Aorta (tissue), 5 donors: Measurements from ENCODE around the gene LILRB4. TPM values are rescaled to one million over a fixed set of nuclear protein-coding genes. Genes with fewer than 3 reads are reported as not detected.
"Not testable (repeated sequence)": the region's sequence is repeated elsewhere in the genome, so short reads cannot be mapped to it uniquely, and the experiment has no call there.

Experiments
- ATAC-seq: fragments of 200-7000 bp; cut with Tn5 transposase; one replicate; pipeline ENCODE4 v1.9.1; 2022; ENCODE audit warnings: moderate library complexity; ENCODE audit not compliant: low FRiP score
- DNase-seq, 2 donors: peaks; one replicate each; pipeline ENCODE4 v3.0.0-alpha.2; 2020
- H3K27ac ChIP-seq, 2 donors: one replicate each; pipeline ENCODE4 v1.5.1; 2013; ENCODE audit warnings: low read length in 2 of 2, mild to moderate bottlenecking in 2 of 2, moderate library complexity in 2 of 2, control low read depth in 1 of 2, inconsistent platforms in 1 of 2, low read depth in 1 of 2
- H3K27me3 ChIP-seq, 2 donors: one replicate each; pipeline ENCODE4 v1.6.1; 2013; ENCODE audit warnings: control low read depth in 1 of 2, low read length in 1 of 2, mild to moderate bottlenecking in 1 of 2, moderate library complexity in 1 of 2; ENCODE audit not compliant: insufficient read depth in 2 of 2, control insufficient read depth in 1 of 2
- H3K36me3 ChIP-seq, 2 donors: one replicate each; pipeline ENCODE4 v1.6.1; 2013; ENCODE audit warnings: control low read depth in 1 of 2, low read length in 1 of 2, mild to moderate bottlenecking in 1 of 2; ENCODE audit not compliant: insufficient read depth in 2 of 2, control insufficient read depth in 1 of 2
- H3K4me1 ChIP-seq, 2 donors: one replicate each; pipeline ENCODE4 v1.6.1; 2013; ENCODE audit warnings: low read length in 2 of 2, control low read depth in 1 of 2, mild to moderate bottlenecking in 1 of 2, moderate library complexity in 1 of 2; ENCODE audit not compliant: insufficient read depth in 2 of 2, control insufficient read depth in 1 of 2
- H3K4me3 ChIP-seq, 2 donors: one replicate each; pipeline ENCODE4 v1.5.1; 2013; ENCODE audit warnings: low read length in 2 of 2, control low read depth in 1 of 2, mild to moderate bottlenecking in 1 of 2
- H3K9me3 ChIP-seq: one replicate; pipeline ENCODE4 v1.6.1; 2013; ENCODE audit warnings: mild to moderate bottlenecking, low read length; ENCODE audit not compliant: control insufficient read depth
- WGBS, 2 donors: extraction: QIAGEN DNeasy Blood & Tissue Kit; methylation state at CpG; one replicate each; pipeline ENCODE4 v1.1.7; 2013; 5-methylcytosine and 5-hydroxymethylcytosine counted together
- intact Hi-C, 2 donors: fragments of 100-400 bp; cut with DNase I; formaldehyde crosslinking; loops; one replicate each; pipeline versions ENCODE4 v1.14.2 to v1.15.0; 2022
- long read RNA-seq, 2 donors: library from polyadenylated mRNA; unstranded; transcript quantifications; one replicate each; pipeline ENCODE4 v2.0.0, GENCODE V29; 2020 to 2021
- polyA plus RNA-seq, 2 donors: library from polyadenylated mRNA; stranded (reverse); fragments of 200-250 nt; gene quantifications; one replicate each; pipeline ENCODE4 v1.2.3, GENCODE V29; 2013
- total RNA-seq, 2 donors: library from RNA; stranded (reverse); fragmentation: NEBNext Ultra II Directional; extraction: Animal tissue kit (Norgen Biotek cat#: 25700); gene quantifications; one replicate each; pipeline ENCODE4 v1.2.1, GENCODE V29; 2021
- donor health status: healthy with polysubstance abuse.
- donor health status: Bipolar disorder and iron deficiency.
- donor health status: DM: no; HTN: no; CAD: no.
- donor health status: DM: no; HTN: no; CAD: no.
- donor health status: DM: yes; HTN: yes; CAD: no.

The LILRB4 gene
- total RNA-seq (10 to 100 TPM; 10.1 to 15.1 TPM), polyA plus RNA-seq (10 to 100 TPM in 1 of 2 donors, under 1 TPM in 1; 1.00 to 11.4 TPM)
- long read RNA-seq, donor 1, transcript LILRB4-205 (12 exons, 1,761 nt), result major isoform, 11 of 43 reads
- long read RNA-seq, donor 1, partial matches to known transcripts, result 9 of 43 reads
- long read RNA-seq, donor 1, other reads (novel, unspliced or antisense), result 20 of 43 reads
- long read RNA-seq, donor 2, partial matches to known transcripts, result 7 of 14 reads
- long read RNA-seq, donor 2, other reads (novel, unspliced or antisense), result 6 of 14 reads

DNA sequence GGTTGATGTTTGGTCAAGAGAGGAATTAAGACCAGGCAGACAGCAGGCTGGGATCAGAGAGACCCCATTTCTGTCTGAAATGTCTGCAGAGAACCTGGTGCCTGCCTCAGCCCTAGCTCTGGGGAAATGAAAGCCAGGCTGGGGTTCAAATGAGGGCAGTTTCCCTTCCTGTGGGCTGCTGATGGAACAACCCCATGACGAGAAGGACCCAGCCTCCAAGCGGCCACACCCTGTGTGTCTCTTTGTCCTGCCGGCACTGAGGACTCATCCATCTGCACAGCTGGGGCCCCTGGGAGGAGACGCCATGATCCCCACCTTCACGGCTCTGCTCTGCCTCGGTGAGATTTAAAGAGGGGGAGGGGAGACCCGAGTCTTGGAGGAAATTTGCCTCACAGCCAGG lies at the start of gene LILRB4:
Gene LILRB4 (plus strand): TSS at position 256 of the 400 bp plus-strand sequence. CDS start 49 bp downstream, at position 305.
- H3K9me3 ChIP-seq, result peaks cover under 1% of the 10 kb centered on the region
- WGBS, 2 donors, result 50 to 68% methylated on average over 7 of the region's 7 CpGs
- ATAC-seq, result peak; percentile 36

DNA sequence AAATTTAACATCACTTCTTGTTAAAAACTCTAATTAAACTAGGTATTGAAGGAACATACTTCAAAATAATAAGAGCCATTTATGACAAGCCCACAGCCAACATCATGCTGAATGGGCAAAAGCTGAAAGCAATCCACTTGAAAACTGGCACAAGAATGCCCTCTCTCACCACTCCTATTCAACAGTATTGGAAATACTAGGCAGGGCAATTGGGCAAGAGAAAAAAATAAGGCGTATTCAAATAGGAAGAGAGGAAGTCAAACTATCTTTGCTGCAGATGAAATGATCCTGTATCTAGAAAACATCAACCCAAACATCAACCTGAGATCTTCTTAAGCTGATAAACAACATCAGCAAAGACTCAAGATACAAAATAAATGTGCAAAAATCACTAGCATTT lies 48.1 kb upstream of the LILRB4 start:
- intact Hi-C loops, result no loop called here
- no peaks in the 10 kb centered on the region for H3K9me3 ChIP-seq
- WGBS, 2 donors, result 82 to 85% methylated on average over 1 of the region's 1 CpG
- H3K4me1 ChIP-seq, result no peaks in the 10 kb centered on the region
- ATAC-seq, result no peak
- DNase-seq, result no peak
- H3K4me3 ChIP-seq, result no peak overlapping the region
- no peak overlapping the region for H3K27ac ChIP-seq
- no peaks in the 10 kb centered on the region for H3K36me3 ChIP-seq
- no peaks in the 10 kb centered on the region for H3K27me3 ChIP-seq

More for the DNA sequence above, at the start of gene LILRB4:
- intact Hi-C loops, result no loop called here
- H3K36me3 ChIP-seq, result no peaks in the 10 kb centered on the region
- no peak within 1 kb of the TSS for H3K4me3 ChIP-seq
- H3K27me3 ChIP-seq, result no peaks in the 10 kb centered on the region
- no peaks in the 10 kb centered on the region for H3K4me1 ChIP-seq
- H3K27ac ChIP-seq, result no peak within 1 kb of the TSS
- DNase-seq, result peak in 1 of 2 donors; percentile 81

DNA sequence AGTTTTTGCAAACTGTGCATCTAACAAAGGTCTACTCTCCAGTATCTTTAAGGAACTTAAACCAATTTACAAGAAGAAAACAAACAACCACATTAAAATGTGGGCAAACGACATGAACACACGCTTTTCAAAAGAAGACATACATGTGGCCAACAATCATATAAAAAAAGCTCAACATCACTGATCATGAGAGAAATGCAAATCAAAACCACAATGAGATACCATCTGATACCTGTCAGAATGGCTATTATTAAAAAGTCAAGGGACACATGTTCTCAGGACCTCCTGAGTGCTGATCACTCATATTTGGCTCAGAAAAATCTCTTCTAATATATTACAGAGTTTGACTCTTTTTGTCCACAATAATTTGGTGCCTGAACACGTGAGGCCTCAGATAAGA lies 46.7 kb upstream of the LILRB4 start:
- DNase-seq, result no peak
- no peak for ATAC-seq
- 56 to 60% methylated on average over 3 of the region's 3 CpGs for whole genome bisulfite sequencing, 2 donors

GRCh38 chr19:54616821-54617560 lies 45.8 kb upstream of the LILRB4 start:
- H3K36me3 ChIP-seq, result no peaks in the 10 kb centered on the region
- no peaks in the 10 kb centered on the region for H3K4me1 ChIP-seq
- ATAC-seq (peak; percentile 11), DNase-seq (no peak)
- no peak overlapping the region for H3K27ac ChIP-seq
- no peaks in the 10 kb centered on the region for H3K9me3 ChIP-seq
- intact Hi-C loops, result no loop called here
- whole genome bisulfite sequencing, 2 donors, result 42 to 67% methylated on average over 5 of the region's 5 CpGs
- H3K4me3 ChIP-seq, result no peak overlapping the region
- H3K27me3 ChIP-seq, result no peaks in the 10 kb centered on the region

More for the DNA sequence above, 46.7 kb upstream of the LILRB4 start:
- Histone ChIP-seq H3K9me3 (no peaks in the 10 kb centered on the region), H3K36me3 (no peaks in the 10 kb centered on the region), H3K4me3 (no peak overlapping the region), H3K27ac (no peak overlapping the region), H3K27me3 (no peaks in the 10 kb centered on the region), H3K4me1 (no peaks in the 10 kb centered on the region)
- intact Hi-C loops, result no loop called here

- Histone ChIP-seq H3K27ac (no peak overlapping the region), H3K4me1 (no peaks in the 10 kb centered on the region), H3K4me3 (no peak overlapping the region), H3K36me3 (no peaks in the 10 kb centered on the region), H3K27me3 (no peaks in the 10 kb centered on the region), H3K9me3 (no peaks in the 10 kb centered on the region)
- intact Hi-C loops, result no loop called here
- ATAC-seq (no peak), DNase-seq (no peak)
- WGBS, 2 donors, result 69 to 72% methylated on average over 4 of the region's 4 CpGs
Measured at GRCh38 chr19:54620464-54620863, 42.3 kb upstream of the LILRB4 start.

DNA sequence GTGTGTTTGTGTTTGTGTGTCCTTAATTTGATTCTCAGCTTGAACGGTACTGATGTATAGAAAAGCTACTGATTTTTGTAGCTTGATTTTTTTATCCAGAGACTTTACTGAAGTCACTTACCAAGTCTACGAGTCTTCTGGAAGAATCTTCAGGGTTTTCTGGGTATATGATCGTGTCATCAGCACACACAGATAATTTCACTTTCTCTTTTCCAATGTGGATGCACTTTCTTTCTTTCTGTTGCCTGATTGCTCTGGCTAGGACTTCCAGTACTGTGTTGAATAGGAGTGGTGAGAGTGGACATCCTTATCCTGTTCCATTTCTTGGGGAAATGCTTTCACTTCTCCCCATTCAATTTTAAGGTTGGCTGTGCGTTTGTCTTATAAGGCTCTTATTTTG lies 40.4 kb upstream of the LILRB4 start:
- H3K27me3 ChIP-seq, result no peaks in the 10 kb centered on the region
- peaks cover 2% of the 10 kb centered on the region for H3K9me3 ChIP-seq
- no peaks in the 10 kb centered on the region for H3K36me3 ChIP-seq
- ATAC-seq (no peak), DNase-seq (no peak)
- WGBS, 2 donors, result 58 to 60% methylated on average over 4 of the region's 4 CpGs
- intact Hi-C loops, result no loop called here
- no peak overlapping the region for H3K4me3 ChIP-seq
- H3K27ac ChIP-seq, result no peak overlapping the region
- H3K4me1 ChIP-seq, result no peaks in the 10 kb centered on the region

GRCh38 chr19:54624234-54624633 lies 38.6 kb upstream of the LILRB4 start:
- intact Hi-C loops, result not testable (repeated sequence)

GRCh38 chr19:54624934-54625730 lies 37.7 kb upstream of the LILRB4 start:
- H3K4me3 ChIP-seq, DNase-seq, H3K4me1 ChIP-seq, H3K27me3 ChIP-seq, H3K9me3 ChIP-seq, H3K36me3 ChIP-seq, H3K27ac ChIP-seq, intact Hi-C loops: not testable (repeated sequence)
- 74 to 78% methylated on average over 9 to 10 of the region's 15 CpGs for WGBS, 2 donors
- peak; percentile 33 for ATAC-seq

More at GRCh38 chr19:54624234-54624633, 38.6 kb upstream of the LILRB4 start:
- not testable (repeated sequence) for H3K36me3 ChIP-seq, DNase-seq, H3K9me3 ChIP-seq, H3K27me3 ChIP-seq, H3K27ac ChIP-seq, H3K4me3 ChIP-seq, H3K4me1 ChIP-seq
- peak; percentile 26 for ATAC-seq
- WGBS, 2 donors, result 70 to 73% methylated on average over 8 to 10 of the region's 10 CpGs
